ENCODE data around the gene MRPL37.

DNA sequence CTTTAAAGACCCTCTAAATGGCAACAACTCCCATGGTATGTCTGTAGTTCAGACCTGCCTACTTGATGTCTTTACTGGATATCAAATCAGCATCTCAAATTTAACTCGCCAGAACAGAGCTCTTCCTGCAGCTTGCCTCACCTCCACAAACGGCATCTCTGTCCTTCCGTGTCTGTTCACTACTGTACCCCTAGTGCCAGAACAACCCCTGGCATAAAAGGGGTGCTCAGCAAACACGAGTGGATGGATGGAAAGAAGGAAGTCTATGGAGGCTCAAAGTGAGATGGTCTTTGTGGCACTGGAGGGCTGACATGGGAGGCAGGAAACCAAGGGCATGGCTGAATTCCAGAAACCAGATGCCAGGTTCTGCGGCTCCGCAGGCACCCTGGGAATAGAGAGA, 22.7 kb downstream of the MRPL37 start:
- TF ChIP-seq, protein P1, sequence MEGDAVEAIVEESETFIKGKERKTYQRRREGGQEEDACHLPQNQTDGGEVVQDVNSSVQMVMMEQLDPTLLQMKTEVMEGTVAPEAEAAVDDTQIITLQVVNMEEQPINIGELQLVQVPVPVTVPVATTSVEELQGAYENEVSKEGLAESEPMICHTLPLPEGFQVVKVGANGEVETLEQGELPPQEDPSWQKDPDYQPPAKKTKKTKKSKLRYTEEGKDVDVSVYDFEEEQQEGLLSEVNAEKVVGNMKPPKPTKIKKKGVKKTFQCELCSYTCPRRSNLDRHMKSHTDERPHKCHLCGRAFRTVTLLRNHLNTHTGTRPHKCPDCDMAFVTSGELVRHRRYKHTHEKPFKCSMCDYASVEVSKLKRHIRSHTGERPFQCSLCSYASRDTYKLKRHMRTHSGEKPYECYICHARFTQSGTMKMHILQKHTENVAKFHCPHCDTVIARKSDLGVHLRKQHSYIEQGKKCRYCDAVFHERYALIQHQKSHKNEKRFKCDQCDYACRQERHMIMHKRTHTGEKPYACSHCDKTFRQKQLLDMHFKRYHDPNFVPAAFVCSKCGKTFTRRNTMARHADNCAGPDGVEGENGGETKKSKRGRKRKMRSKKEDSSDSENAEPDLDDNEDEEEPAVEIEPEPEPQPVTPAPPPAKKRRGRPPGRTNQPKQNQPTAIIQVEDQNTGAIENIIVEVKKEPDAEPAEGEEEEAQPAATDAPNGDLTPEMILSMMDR (IDR thresholded peaks at IDR 0.05): no peak
- no peak for TF ChIP-seq POLR2A (IDR thresholded peaks at IDR 0.05)

Data from prostate gland (tissue), 2 donors.